Tibial artery (tissue), 4 donors: ENCODE measurements around the gene TMIGD2.

Experiments used
- DNase-seq, 2 donors: peaks; one replicate each; pipeline ENCODE4 v3.0.0-alpha.2; 2019
- H3K27ac ChIP-seq, 2 donors: fragments of 200-600 bp; sonication (generic) in 1 of 2; 1 replicate in 1 of 2; 2 replicates in 1 of 2; pipeline ENCODE4 v1.5.1; 2018 to 2019; ENCODE audit warnings: mild to moderate bottlenecking in 1 of 2
- H3K27me3 ChIP-seq, 2 donors: fragments of 200-600 bp; sonication (generic) in 1 of 2; one replicate each; pipeline versions ENCODE4 v1.5.1 to v1.6.0; 2016 to 2019
- H3K36me3 ChIP-seq, 3 donors: fragments of 200-600 bp; sonication (generic) in 2 of 3; one replicate each; pipeline ENCODE4 v1.5.1; 2016 to 2019; ENCODE audit warnings: mild to moderate bottlenecking in 2 of 3
- H3K4me1 ChIP-seq, 4 donors: fragments of 200-600 bp; sonication (generic) in 2 of 4; 1 replicate in 3 of 4; 2 replicates in 1 of 4; pipeline ENCODE4 v1.5.1; 2016 to 2019
- H3K4me3 ChIP-seq, 2 donors: fragments of 200-600 bp; sonication (generic) in 1 of 2; 1 replicate in 1 of 2; 2 replicates in 1 of 2; pipeline ENCODE4 v1.5.1; 2018 to 2019; ENCODE audit warnings: mild to moderate bottlenecking in 2 of 2
- H3K9me3 ChIP-seq, 3 donors: fragments of 200-600 bp; sonication (generic) in 1 of 3; one replicate each; pipeline ENCODE4 v1.5.1; 2016 to 2019
- CTCF ChIP-seq, 2 experiments: fragments of 200-600 bp in 1 of 2; fragments of 450-650 bp in 1 of 2; IDR thresholded peaks; one replicate each; pipeline ENCODE4 v1.5.1; 2017 to 2019; ENCODE audit warnings: antibody characterized with exemption in 2 of 2, mild to moderate bottlenecking in 1 of 2, moderate library complexity in 1 of 2
- intact Hi-C: fragments of 100-400 bp; cut with DNase I; formaldehyde crosslinking; loops from one replicate; pipeline ENCODE4 v1.15.0; 2023; ENCODE audit warnings: low total_unique reads

TMIGD2 gene

DNA sequence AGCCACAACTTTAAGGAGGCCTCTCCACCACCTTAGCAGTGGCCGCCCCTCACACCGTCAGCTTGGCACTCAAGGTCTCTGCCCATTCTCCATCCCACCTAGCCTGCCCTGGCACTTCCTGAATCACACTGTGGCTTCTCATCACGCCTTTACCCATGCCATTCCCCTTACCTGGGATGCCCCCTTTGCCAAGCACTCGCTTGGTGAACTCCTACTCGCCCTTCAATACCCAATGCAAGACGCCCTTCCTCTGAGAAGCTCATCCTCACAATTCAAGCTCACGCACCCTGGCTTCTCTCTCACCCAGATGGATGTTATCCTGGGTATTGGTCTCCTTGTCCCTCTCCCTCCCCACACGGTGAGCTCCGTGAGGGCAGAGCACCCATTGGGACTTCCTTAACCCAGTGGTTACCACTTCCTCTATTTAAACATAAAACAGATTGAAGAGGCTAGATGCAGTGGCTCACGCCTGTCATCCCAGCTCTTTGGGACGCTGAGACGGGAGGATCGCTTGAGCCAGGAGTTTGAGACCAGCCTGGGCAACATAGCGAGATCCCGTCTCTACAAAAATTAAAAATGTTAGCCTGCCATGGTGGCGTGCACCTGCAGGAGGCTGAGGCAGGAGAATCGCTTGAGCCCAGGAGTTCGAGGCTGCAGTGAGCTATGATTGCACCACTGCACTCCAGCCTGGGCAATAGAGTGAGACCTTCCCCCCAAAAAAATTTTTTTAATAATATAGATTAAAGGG is 35.8 kb downstream of the TMIGD2 start:
- no peak overlapping the region for H3K4me3 ChIP-seq
- no peaks in the 10 kb centered on the region for H3K9me3 ChIP-seq
- TF ChIP-seq CTCF (IDR thresholded peaks at IDR 0.05), result no peak
- no peak for DNase-seq
- H3K27me3 ChIP-seq, result no peaks in the 10 kb centered on the region
- peaks cover 63 to 100% (median 76%) of the 10 kb centered on the region in 3 donors for H3K36me3 ChIP-seq
- H3K4me1 ChIP-seq, result no peaks in the 10 kb centered on the region
- intact Hi-C loops, result loop anchor here (5.0 to 10.0 kb wide), 2 partner anchors 138 to 256 kb away; partner anchors contain the start of genes CHAF1A and SH3GL1
- no peak overlapping the region for H3K27ac ChIP-seq

GRCh38 chr19:4264812-4265211 is 37.4 kb downstream of the TMIGD2 start:
- intact Hi-C loops, result loop anchor here (5.0 to 10.0 kb wide), 2 partner anchors 140 to 257 kb away; partner anchors contain the start of genes CHAF1A and SH3GL1
- Histone ChIP-seq H3K4me3 (no peak overlapping the region), H3K4me1 (no peaks in the 10 kb centered on the region), H3K36me3 (peaks cover 72 to 100% (median 80%) of the 10 kb centered on the region in 3 donors), H3K27me3 (no peaks in the 10 kb centered on the region), H3K9me3 (no peaks in the 10 kb centered on the region), H3K27ac (no peak overlapping the region)
- no peak for DNase-seq
- no peak for TF ChIP-seq CTCF (IDR thresholded peaks at IDR 0.05)

DNA sequence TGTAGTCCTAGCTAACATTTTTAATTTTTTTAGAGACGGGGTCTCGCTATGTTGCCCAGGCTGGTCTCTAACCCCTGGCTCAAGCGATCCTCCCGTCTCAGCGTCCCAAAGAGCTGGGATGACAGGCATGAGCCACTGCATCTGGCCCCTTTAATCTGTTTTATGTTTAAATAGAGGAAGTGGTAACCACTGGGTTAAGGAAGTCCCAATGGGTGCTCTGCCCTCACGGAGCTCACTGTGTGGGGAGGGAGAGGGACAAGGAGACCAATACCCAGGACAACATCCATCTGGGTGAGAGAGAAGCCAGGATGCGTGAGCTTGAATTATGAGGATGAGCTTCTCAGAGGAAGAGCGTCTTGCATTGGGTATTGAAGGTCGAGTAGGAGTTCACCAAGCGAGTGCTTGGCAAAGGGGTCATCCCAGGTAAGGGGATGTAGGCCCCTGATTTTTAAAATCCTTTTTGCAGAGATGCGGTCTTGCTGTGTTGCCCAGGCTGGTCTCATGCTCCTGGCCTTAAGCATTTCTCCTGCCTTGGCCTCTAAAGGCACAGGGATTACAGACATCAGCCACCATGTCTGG is 41.5 kb downstream of the TMIGD2 start:
- no peak overlapping the region for H3K4me3 ChIP-seq
- intact Hi-C loops, result loop anchor here (10.0 kb wide), 1 partner anchor 144 kb away; the partner anchor contains the start of genes CHAF1A and SH3GL1
- DNase-seq, result no peak
- H3K27ac ChIP-seq, result no peak overlapping the region
- H3K36me3 ChIP-seq, result peaks cover 83 to 100% (median 83%) of the 10 kb centered on the region in 3 donors
- H3K9me3 ChIP-seq, result no peaks in the 10 kb centered on the region
- no peaks in the 10 kb centered on the region for H3K27me3 ChIP-seq
- H3K4me1 ChIP-seq, result no peaks in the 10 kb centered on the region
- TF ChIP-seq CTCF (IDR thresholded peaks at IDR 0.05), result no peak

- H3K4me1 ChIP-seq, result no peaks in the 10 kb centered on the region
- no peak for TF ChIP-seq CTCF (IDR thresholded peaks at IDR 0.05)
- H3K4me3 ChIP-seq, result no peak overlapping the region
- H3K36me3 ChIP-seq, result peaks cover 92 to 100% (median 96%) of the 10 kb centered on the region in 3 donors
- peaks cover 0 to 9% (median 0%) of the 10 kb centered on the region in 3 donors for H3K9me3 ChIP-seq
- H3K27ac ChIP-seq, result no peak overlapping the region
- no peaks in the 10 kb centered on the region for H3K27me3 ChIP-seq
- no peak for DNase-seq
- intact Hi-C loops, result no loop called here
Observed at GRCh38 chr19:4258181-4258580, 44.0 kb downstream of the TMIGD2 start.

GRCh38 chr19:4257025-4257424 is 45.2 kb downstream of the TMIGD2 start:
- H3K27me3 ChIP-seq, result no peaks in the 10 kb centered on the region
- H3K36me3 ChIP-seq, result peaks cover 95 to 100% (median 96%) of the 10 kb centered on the region in 3 donors
- TF ChIP-seq CTCF (IDR thresholded peaks at IDR 0.05), result no peak
- H3K4me3 ChIP-seq, result no peak overlapping the region
- no peaks in the 10 kb centered on the region for H3K4me1 ChIP-seq
- no peak overlapping the region for H3K27ac ChIP-seq
- intact Hi-C loops, result no loop called here
- H3K9me3 ChIP-seq, result peaks cover 0 to 9% (median 0%) of the 10 kb centered on the region in 3 donors
- no peak for DNase-seq
